ENCODE measurements around the gene DGKG. TPM values are rescaled to one million over a fixed set of nuclear protein-coding genes. Genes with fewer than 3 reads are reported as not detected.

Gene DGKG
- total RNA-seq = 2.0 and 2.1 TPM in 2 replicates

GRCh38 chr3:186361762-186362536 is at the start of gene DGKG:
DGKG (minus strand) TSS chr3:186362234; CDS start chr3:186320459, 41,775 bp downstream.

GRCh38 chr3:186108941-186109865 is 252.8 kb downstream of the DGKG start, which contains the start of gene ETV5:
ETV5 (minus strand) TSS chr3:186109089; CDS start chr3:186105868, 3,221 bp downstream.

Other genes with a start within 250 kb of the DGKG start
- 0.43 and 1.0 TPM in 2 replicates for gene CRYGS, start 182.1 kb upstream of the DGKG start, total RNA-seq
- gene TBCCD1, start 205.1 kb upstream of the DGKG start, total RNA-seq = 10.2 and 13.6 TPM in 2 replicates
- gene DNAJB11, start 208.5 kb upstream of the DGKG start, total RNA-seq = 55.0 and 64.8 TPM in 2 replicates